ENCODE results near the gene CENPF. TPM values are rescaled to one million over a fixed set of nuclear protein-coding genes. Genes with fewer than 3 reads are reported as not detected.

CENPF gene
- total RNA-seq, 1 donor from 2014 or later, result 3.5 TPM

GRCh38 chr1:214712737-214713136 lies 109.7 kb downstream of the CENPF start:
- DNase-seq (ENCODE audit: low spot score), result no peak

Other genes starting within 250 kb of the CENPF start
- gene PTPN14, start 51.6 kb upstream of the CENPF start, total RNA-seq, result 46.2 TPM

Measured in mucosa of gallbladder (tissue), 1 donor.